Breast epithelium (tissue), 4 donors: ENCODE results near the gene BZW1. TPM values are rescaled to one million over a fixed set of nuclear protein-coding genes. Genes with fewer than 3 reads are reported as not detected.

Experiments
- DNase-seq, 2 donors: peaks; one replicate each; pipeline ENCODE4 v3.0.0-alpha.2; 2019; ENCODE audit warnings: low spot score in 2 of 2
- H3K27ac ChIP-seq, 2 donors: fragments of 200-600 bp; sonication (generic) in 1 of 2; one replicate each; pipeline ENCODE4 v1.5.1; 2016 to 2019; ENCODE audit warnings: mild to moderate bottlenecking in 1 of 2
- H3K27me3 ChIP-seq, 2 donors: fragments of 200-600 bp; sonication (generic) in 1 of 2; one replicate each; pipeline versions ENCODE4 v1.5.1 to v1.6.0; 2017 to 2019; ENCODE audit warnings: control low read depth in 1 of 2, mild to moderate bottlenecking in 1 of 2
- H3K36me3 ChIP-seq: fragments of 200-600 bp; one replicate; pipeline ENCODE4 v1.5.1; 2019
- H3K4me1 ChIP-seq, 2 donors: fragments of 200-600 bp; sonication (generic); one replicate each; pipeline ENCODE4 v1.5.1; 2016 to 2019; ENCODE audit warnings: control low read depth in 1 of 2
- H3K4me3 ChIP-seq, 3 donors: fragments of 200-600 bp; sonication (generic); 1 replicate in 2 of 3; 2 replicates in 1 of 3; pipeline ENCODE4 v1.5.1; 2016 to 2019; ENCODE audit warnings: mild to moderate bottlenecking in 3 of 3, moderate library complexity in 2 of 3
- H3K9me3 ChIP-seq, 2 donors: fragments of 200-600 bp; sonication (generic) in 1 of 2; one replicate each; pipeline ENCODE4 v1.5.1; 2016 to 2019; ENCODE audit warnings: control low read depth in 1 of 2
- CTCF ChIP-seq, 3 donors: fragments of 450-650 bp; IDR thresholded peaks; one replicate each; pipeline ENCODE4 v1.5.1; 2016 to 2017; ENCODE audit warnings: antibody characterized with exemption in 3 of 3, mild to moderate bottlenecking in 3 of 3, moderate library complexity in 3 of 3
- POLR2A ChIP-seq: fragments of 450-650 bp; IDR thresholded peaks from one replicate; pipeline ENCODE4 v1.6.1; 2016; ENCODE audit warnings: antibody characterized with exemption, mild to moderate bottlenecking, moderate library complexity
- POLR2AphosphoS5 ChIP-seq, 3 donors: sonication (generic); formaldehyde crosslinking; IDR thresholded peaks; one replicate each; pipeline ENCODE4 v1.6.1; 2017; ENCODE audit warnings: antibody characterized with exemption in 3 of 3
- intact Hi-C: fragments of 100-400 bp; cut with DNase I; formaldehyde crosslinking; loops from one replicate; pipeline ENCODE4 v1.15.1; 2023; ENCODE audit warnings: low total_unique reads
- total RNA-seq, 3 donors: library from RNA; depleted of rRNA; stranded (reverse); fragments of >200 nt; gene quantifications; one replicate each; pipeline ENCODE4 v1.1.0, GENCODE V29; 2016

BZW1 gene
- total RNA-seq, 3 donors from 2014 or later = 309 to 422 (median 326) TPM

- TF ChIP-seq POLR2A (no peak), POLR2AphosphoS5 (IDR thresholded peaks at IDR 0.05) (no peak), CTCF (IDR thresholded peaks at IDR 0.05) (no peak)
- intact Hi-C loops = no loop called here
- no peaks in the 10 kb centered on the region for H3K4me1 ChIP-seq
- DNase-seq = no peak
- no peaks in the 10 kb centered on the region for H3K9me3 ChIP-seq
- H3K27me3 ChIP-seq = no peaks in the 10 kb centered on the region
- H3K36me3 ChIP-seq = no peaks in the 10 kb centered on the region
- no peak overlapping the region for H3K4me3 ChIP-seq
- H3K27ac ChIP-seq = no peak overlapping the region
Observed at GRCh38 chr2:200829258-200829655, 17.5 kb downstream of the BZW1 start.

- H3K27me3 ChIP-seq = no peaks in the 10 kb centered on the region
- no peaks in the 10 kb centered on the region for H3K36me3 ChIP-seq
- no peaks in the 10 kb centered on the region for H3K4me1 ChIP-seq
- DNase-seq = no peak
- H3K4me3 ChIP-seq = no peak overlapping the region
- TF ChIP-seq POLR2AphosphoS5 (IDR thresholded peaks at IDR 0.05) = no peak
- no peak for TF ChIP-seq CTCF (IDR thresholded peaks at IDR 0.05)
- TF ChIP-seq POLR2A = no peak
- intact Hi-C loops = loop anchor here (5.0 kb wide), 1 partner anchor 1568 kb away; no protein-coding TSS in a partner anchor
- peaks cover 10 to 14% of the 10 kb centered on the region in 2 donors for H3K9me3 ChIP-seq
- H3K27ac ChIP-seq = no peak overlapping the region
Observed at GRCh38 chr2:200834701-200835100, 23.0 kb downstream of the BZW1 start.

GRCh38 chr2:200839513-200839912, 27.8 kb downstream of the BZW1 start:
- intact Hi-C loops = no loop called here
- H3K9me3 ChIP-seq = peaks cover 10 to 14% of the 10 kb centered on the region in 2 donors
- no peaks in the 10 kb centered on the region for H3K27me3 ChIP-seq

GRCh38 chr2:200843993-200844948, 32.6 kb downstream of the BZW1 start:
- Histone ChIP-seq H3K27ac (no peak overlapping the region), H3K27me3 (no peaks in the 10 kb centered on the region), H3K9me3 (no peaks in the 10 kb centered on the region), H3K4me1 (no peaks in the 10 kb centered on the region), H3K36me3 (no peaks in the 10 kb centered on the region), H3K4me3 (no peak overlapping the region)
- no peak for DNase-seq
- intact Hi-C loops = no loop called here
- TF ChIP-seq POLR2A = no peak
- no peak for TF ChIP-seq POLR2AphosphoS5 (IDR thresholded peaks at IDR 0.05)

More at GRCh38 chr2:200839513-200839912, 27.8 kb downstream of the BZW1 start:
- H3K27ac ChIP-seq = no peak overlapping the region
- no peak overlapping the region for H3K4me3 ChIP-seq
- no peak for DNase-seq
- no peaks in the 10 kb centered on the region for H3K36me3 ChIP-seq
- H3K4me1 ChIP-seq = no peaks in the 10 kb centered on the region
- TF ChIP-seq POLR2A (no peak), CTCF (IDR thresholded peaks at IDR 0.05) (no peak), POLR2AphosphoS5 (IDR thresholded peaks at IDR 0.05) (no peak)

GRCh38 chr2:200845194-200845593, 33.5 kb downstream of the BZW1 start:
- Histone ChIP-seq H3K36me3 (no peaks in the 10 kb centered on the region), H3K27ac (no peak overlapping the region), H3K27me3 (no peaks in the 10 kb centered on the region), H3K4me1 (no peaks in the 10 kb centered on the region), H3K4me3 (no peak overlapping the region), H3K9me3 (no peaks in the 10 kb centered on the region)
- no peak for TF ChIP-seq CTCF (IDR thresholded peaks at IDR 0.05)
- no peak for DNase-seq
- intact Hi-C loops = no loop called here
